SK-N-SH (cell line): ENCODE measurements around the gene JAM2. TPM values are rescaled to one million over a fixed set of nuclear protein-coding genes. Genes with fewer than 3 reads are reported as not detected.
A peak's percentile ranks its signal among the peaks of the same experiment; 100 is the strongest.

Source experiments
- CTCF ChIA-PET: fragments of 300-600, 350-600 bp; formaldehyde crosslinking; extraction: SDS; loops from one replicate; lab custom pipeline; 2021; lab: Yijun Ruan, JAX
- POLR2A ChIA-PET: fragments of 350-600 bp; sonication (Branson Sonifier 250); formaldehyde crosslinking; extraction: SDS; loops from one replicate; lab custom pipeline; 2020; ENCODE audit warnings: antibody characterized with exemption, inconsistent platforms; lab: Yijun Ruan, JAX
- DNase-seq: peaks from one replicate; pipeline ENCODE4 v3.0.0; 2012
- H2AFZ ChIP-seq: fragments of 200-600 bp; sonication (generic); 2 replicates; pipeline ENCODE4 v1.8.1; 2016; ENCODE audit warnings: antibody characterized with exemption, mild to moderate bottlenecking, low read depth
- H3F3A ChIP-seq: fragments of 200-600 bp; sonication (generic); replicated peaks from 2 replicates; pipeline ENCODE3; 2016; ENCODE audit warnings: antibody characterized with exemption, mild to moderate bottlenecking; ENCODE audit not compliant: insufficient read depth
- H3K27ac ChIP-seq, 2 experiments: fragments of 200-500 bp in 1 of 2; fragments of 200-600 bp in 1 of 2; sonication (Bioruptor generic) in 1 of 2; sonication (generic), shearing (Covaris generic) in 1 of 2; 2 replicates each; pipeline versions ENCODE4 v1.5.1 to v1.6.1; 2014 to 2016; ENCODE audit warnings: low read depth in 2 of 2, inconsistent platforms in 1 of 2, low read length in 1 of 2, mild to moderate bottlenecking in 1 of 2, mixed read lengths in 1 of 2
- H3K27me3 ChIP-seq: fragments of 200-600 bp; sonication (generic), shearing (Covaris generic); 2 replicates; pipeline ENCODE4 v1.6.1; 2016; ENCODE audit warnings: mixed run types; ENCODE audit not compliant: insufficient read depth
- H3K36me3 ChIP-seq, 2 experiments: fragments of 200-500 bp in 1 of 2; fragments of 200-600 bp in 1 of 2; sonication (Bioruptor generic) in 1 of 2; sonication (generic) in 1 of 2; replicated peaks in 1 of 2; 2 replicates each; pipeline versions ENCODE3 to v1.5.1; 2014 to 2016; ENCODE audit warnings: low read length in 1 of 2, mild to moderate bottlenecking in 1 of 2; ENCODE audit not compliant: insufficient read depth in 2 of 2, control insufficient read depth in 1 of 2
- H3K4me1 ChIP-seq, 2 experiments: fragments of 200-500 bp in 1 of 2; fragments of 200-600 bp in 1 of 2; sonication (Bioruptor generic) in 1 of 2; sonication (generic), shearing (Covaris generic) in 1 of 2; 2 replicates each; pipeline versions ENCODE4 v1.5.1 to v1.6.1; 2014 to 2016; ENCODE audit warnings: low read depth in 1 of 2, low read length in 1 of 2, mixed run types in 1 of 2; ENCODE audit not compliant: insufficient read depth in 2 of 2, control insufficient read depth in 1 of 2
- H3K4me2 ChIP-seq: fragments of 200-600 bp; sonication (generic), shearing (Covaris generic); 2 replicates; pipeline ENCODE4 v1.6.1; 2017; ENCODE audit warnings: mixed run types
- H3K4me3 ChIP-seq, 2 experiments: fragments of 200-500 bp in 1 of 2; fragments of 200-600 bp in 1 of 2; sonication (Bioruptor generic) in 1 of 2; sonication (generic), shearing (Covaris generic) in 1 of 2; 2 replicates each; pipeline versions ENCODE4 v1.5.1 to v1.8.1; 2014 to 2016; ENCODE audit warnings: low read depth in 2 of 2, inconsistent platforms in 1 of 2, low read length in 1 of 2, mild to moderate bottlenecking in 1 of 2, mixed read lengths in 1 of 2, moderate library complexity in 1 of 2
- H3K79me2 ChIP-seq: fragments of 200-600 bp; sonication (generic); 2 replicates; pipeline ENCODE4 v1.8.1; 2017; ENCODE audit warnings: mild to moderate bottlenecking; ENCODE audit not compliant: insufficient read depth
- H3K9ac ChIP-seq: fragments of 200-600 bp; sonication (generic); 2 replicates; pipeline ENCODE4 v1.6.1; 2017; ENCODE audit warnings: mixed run types
- H3K9me2 ChIP-seq: fragments of 200-600 bp; sonication (generic); 2 replicates; pipeline ENCODE4 v1.6.1; 2017; ENCODE audit warnings: mixed run types
- H3K9me3 ChIP-seq: fragments of 200-600 bp; sonication (generic); 2 replicates; pipeline ENCODE4 v1.6.1; 2017; ENCODE audit warnings: mixed run types, mild to moderate bottlenecking, moderate library complexity
- H4K20me1 ChIP-seq: fragments of 200-600 bp; sonication (generic); 2 replicates; pipeline ENCODE4 v1.6.1; 2017; ENCODE audit warnings: mild to moderate bottlenecking, mixed run types; ENCODE audit not compliant: insufficient read depth
- CHD2 ChIP-seq: fragments of 150-350 bp; IDR thresholded peaks from 2 replicates; pipeline ENCODE4 v1.6.1; 2018; ENCODE audit warnings: low read length; ENCODE audit not compliant: partially characterized antibody
- EZH2phosphoT487 ChIP-seq: fragments of 200-600 bp; sonication (generic); IDR thresholded peaks from 2 replicates; pipeline ENCODE4 v1.6.1; 2017; ENCODE audit warnings: low read depth, mixed run types, mild to moderate bottlenecking, antibody characterized with exemption, moderate library complexity, borderline replicate concordance
- FOXJ3 ChIP-seq: sonication (generic); formaldehyde crosslinking; IDR thresholded peaks from 2 replicates; pipeline ENCODE4 v1.5.1; 2020; ENCODE audit warnings: mild to moderate bottlenecking, missing genetic modification reagents
- GABPA ChIP-seq: IDR thresholded peaks from 2 replicates; pipeline ENCODE4 v1.4.0; 2012; ENCODE audit warnings: low read depth, mild to moderate bottlenecking
- GATA2 ChIP-seq: sonication (generic); formaldehyde crosslinking; IDR thresholded peaks from 2 replicates; pipeline ENCODE4 v1.5.0; 2020; ENCODE audit warnings: mild to moderate bottlenecking, missing genetic modification reagents
- MAX ChIP-seq: IDR thresholded peaks from 2 replicates; pipeline ENCODE4 v1.4.0; 2012; ENCODE audit warnings: low read depth
- MXI1 ChIP-seq: IDR thresholded peaks from 2 replicates; pipeline ENCODE4 v1.6.1; 2012; ENCODE audit warnings: mild to moderate bottlenecking, low read depth, low read length, improper control_type of control experiment
- POLR2AphosphoS5 ChIP-seq: IDR thresholded peaks from 2 replicates; pipeline ENCODE4 v1.6.1; 2012; ENCODE audit warnings: low read depth, low read length
- SIN3A ChIP-seq: IDR thresholded peaks from 2 replicates; pipeline ENCODE4 v1.6.1; 2012; ENCODE audit warnings: low read depth, mild to moderate bottlenecking, low read length, moderate library complexity, borderline replicate concordance
- TAF1 ChIP-seq: IDR thresholded peaks from 2 replicates; pipeline ENCODE4 v1.6.1; 2012; ENCODE audit warnings: low read depth, mild to moderate bottlenecking, low read length, moderate library complexity, borderline replicate concordance
- ZBTB33 ChIP-seq: IDR thresholded peaks from 2 replicates; pipeline ENCODE4 v1.4.0; 2012; ENCODE audit warnings: low read depth, borderline replicate concordance
- WGBS: methylation state at CpG from one replicate; pipeline ENCODE4 v1.1.6; 2017; ENCODE audit warnings: low lambda C conversion rate; 5-methylcytosine and 5-hydroxymethylcytosine counted together
- polyA plus RNA-seq, 3 experiments: library from polyadenylated mRNA; depleted of rRNA; stranded (reverse); fragments of >200 nt; gene quantifications; 2 replicates each; pipeline ENCODE4 v1.2.3, GENCODE V29; 2012
- TF ChIP-seq, protein P1 (sequence below): IDR thresholded peaks from 2 replicates; pipeline ENCODE4; 2012
- TF ChIP-seq, protein P2 (sequence below): fragments of 150-350 bp; IDR thresholded peaks from 2 replicates; pipeline ENCODE4 v1.6.1; 2016; ENCODE audit warnings: mild to moderate bottlenecking, low read depth, low read length

JAM2 gene
- polyA plus RNA-seq, 1 of the 3 experiments (the other 2 are of a cell fraction) = 8.3 TPM

- DNase-seq = peak; percentile 91
- TF ChIP-seq GABPA (peak; percentile 75), MAX (peak; percentile 64; the same call in 1 of the 2 replicates), EZH2phosphoT487 (no peak), MXI1 (0 out of 2 replicates have a peak, but pooled peaks have one; percentile 14), CHD2 (peak; percentile 43), POLR2AphosphoS5 (peak; percentile 42; the same call in 1 of the 2 replicates), FOXJ3 (CRISPR knock-in tag) (0 out of 2 replicates have a peak, but pooled peaks have one; percentile 53), TAF1 (peak; percentile 37; the same call in 1 of the 2 replicates), GATA2 (CRISPR knock-in tag) (no peak), ZBTB33 (peak; percentile 37; the same call in 1 of the 2 replicates), SIN3A (no peak)
- TF ChIP-seq, protein P1, sequence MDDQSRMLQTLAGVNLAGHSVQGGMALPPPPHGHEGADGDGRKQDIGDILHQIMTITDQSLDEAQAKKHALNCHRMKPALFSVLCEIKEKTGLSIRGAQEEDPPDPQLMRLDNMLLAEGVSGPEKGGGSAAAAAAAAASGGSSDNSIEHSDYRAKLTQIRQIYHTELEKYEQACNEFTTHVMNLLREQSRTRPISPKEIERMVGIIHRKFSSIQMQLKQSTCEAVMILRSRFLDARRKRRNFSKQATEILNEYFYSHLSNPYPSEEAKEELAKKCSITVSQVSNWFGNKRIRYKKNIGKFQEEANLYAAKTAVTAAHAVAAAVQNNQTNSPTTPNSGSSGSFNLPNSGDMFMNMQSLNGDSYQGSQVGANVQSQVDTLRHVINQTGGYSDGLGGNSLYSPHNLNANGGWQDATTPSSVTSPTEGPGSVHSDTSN = no peak
- TF ChIP-seq, protein P2, sequence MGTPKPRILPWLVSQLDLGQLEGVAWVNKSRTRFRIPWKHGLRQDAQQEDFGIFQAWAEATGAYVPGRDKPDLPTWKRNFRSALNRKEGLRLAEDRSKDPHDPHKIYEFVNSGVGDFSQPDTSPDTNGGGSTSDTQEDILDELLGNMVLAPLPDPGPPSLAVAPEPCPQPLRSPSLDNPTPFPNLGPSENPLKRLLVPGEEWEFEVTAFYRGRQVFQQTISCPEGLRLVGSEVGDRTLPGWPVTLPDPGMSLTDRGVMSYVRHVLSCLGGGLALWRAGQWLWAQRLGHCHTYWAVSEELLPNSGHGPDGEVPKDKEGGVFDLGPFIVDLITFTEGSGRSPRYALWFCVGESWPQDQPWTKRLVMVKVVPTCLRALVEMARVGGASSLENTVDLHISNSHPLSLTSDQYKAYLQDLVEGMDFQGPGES = no peak
- TF ChIP-seq, all 33 proteins: peak for 8
- Histone ChIP-seq H3F3A (peaks cover 17% of the 10 kb centered on the region), H2AFZ (peak overlapping the region; percentile 81), H3K9me2 (no peaks in the 10 kb centered on the region), H4K20me1 (peaks cover 16% of the 10 kb centered on the region), H3K27me3 (no peaks in the 10 kb centered on the region), H3K79me2 (peaks cover 86% of the 10 kb centered on the region), H3K36me3 (peaks cover 0 to 4% of the 10 kb centered on the region in 2 experiments), H3K9ac (peak overlapping the region; percentile 90), H3K9me3 (no peaks in the 10 kb centered on the region), H3K27ac (peak overlapping the region; percentile 97 to 99), H3K4me2 (peak overlapping the region; percentile 80), H3K4me1 (peaks cover 13 to 24% of the 10 kb centered on the region in 2 experiments; a peak in 3 of 4 replicates), H3K4me3 (peak overlapping the region; percentile 83 to 94)
- 3% methylated on average over 23 of the region's 48 CpGs for WGBS
- POLR2A ChIA-PET = interaction anchor here (2.0 kb wide), 1 partner anchor 433 kb away, joined by 4 read pairs; no protein-coding TSS in a partner anchor
- CTCF ChIA-PET = interaction anchor here (1.0 to 2.9 kb wide), 3 partner anchors 65 to 128 kb away, joined by 3 to 16 read pairs (median 5); no protein-coding TSS in a partner anchor
Measured at GRCh38 chr21:25735646-25736597, 96.9 kb downstream of the JAM2 start.
